Fibroblast of skin of right biceps (primary cell): ENCODE measurements around the gene TALDO1.

Experiments
- DNase-seq: peaks from one replicate; pipeline ENCODE4 v3.0.0-alpha.2; 2013

TALDO1 gene

GRCh38 chr11:747158-748006, at the start of gene TALDO1:
TALDO1 (plus strand) TSS chr11:747464; CDS start chr11:747482, 18 bp downstream.
- DNase-seq, result peak; percentile 85

GRCh38 chr11:697811-698311, 49.4 kb upstream of the TALDO1 start:
- peak; percentile 51 for DNase-seq

- no peak for DNase-seq
Observed at GRCh38 chr11:698493-699115, 48.7 kb upstream of the TALDO1 start.

GRCh38 chr11:699116-699508, 48.2 kb upstream of the TALDO1 start:
- no peak for DNase-seq

- DNase-seq, result no peak
Observed at GRCh38 chr11:699753-700152, 47.5 kb upstream of the TALDO1 start.

GRCh38 chr11:701741-702461, 45.4 kb upstream of the TALDO1 start:
- no peak for DNase-seq

- DNase-seq, result no peak
Observed at GRCh38 chr11:702462-703461, 44.5 kb upstream of the TALDO1 start.

GRCh38 chr11:703506-703905, 43.8 kb upstream of the TALDO1 start:
- DNase-seq, result no peak

- DNase-seq, result no peak
Observed at GRCh38 chr11:704228-704674, 43.0 kb upstream of the TALDO1 start.

- no peak for DNase-seq
Observed at GRCh38 chr11:704781-705645, 42.3 kb upstream of the TALDO1 start.

GRCh38 chr11:705646-706438, 41.4 kb upstream of the TALDO1 start, which contains the start of gene EPS8L2:
EPS8L2 (plus strand) TSS chr11:706231; CDS start chr11:709408, 3,177 bp downstream.
- no peak for DNase-seq

- peak; percentile 34 for DNase-seq
Observed at GRCh38 chr11:706439-706956, 40.8 kb upstream of the TALDO1 start.

GRCh38 chr11:706957-707816, 40.1 kb upstream of the TALDO1 start:
- peak; percentile 20 for DNase-seq

- no peak for DNase-seq
Observed at GRCh38 chr11:707817-708420, 39.3 kb upstream of the TALDO1 start.

GRCh38 chr11:708511-708910, 38.8 kb upstream of the TALDO1 start:
- no peak for DNase-seq

GRCh38 chr11:709109-709997, 37.9 kb upstream of the TALDO1 start:
- no peak for DNase-seq

- DNase-seq, result no peak
Observed at GRCh38 chr11:714436-714835, 32.8 kb upstream of the TALDO1 start.
